ENCODE results near the gene PARD3B.

Gene PARD3B

GRCh38 chr2:205032093-205032551 lies 486.8 kb downstream of the PARD3B start:
- DNase-seq: no peak

GRCh38 chr2:205033431-205033830 lies 488.2 kb downstream of the PARD3B start:
- no peak for DNase-seq

GRCh38 chr2:205034034-205034433 lies 488.8 kb downstream of the PARD3B start:
- no peak for DNase-seq

GRCh38 chr2:205040323-205040722 lies 495.0 kb downstream of the PARD3B start:
- DNase-seq: no peak

- DNase-seq: no peak
Observed at GRCh38 chr2:205041472-205042130, 496.3 kb downstream of the PARD3B start.

GRCh38 chr2:205043285-205043684 lies 498.0 kb downstream of the PARD3B start:
- DNase-seq: no peak

GRCh38 chr2:205045706-205046105 lies 500.4 kb downstream of the PARD3B start:
- DNase-seq: no peak

- DNase-seq: no peak
Observed at GRCh38 chr2:205047273-205047839, 502.1 kb downstream of the PARD3B start.

GRCh38 chr2:205051417-205051816 lies 506.1 kb downstream of the PARD3B start:
- DNase-seq: no peak

GRCh38 chr2:205052781-205053180 lies 507.5 kb downstream of the PARD3B start:
- DNase-seq: no peak

- DNase-seq: no peak
Observed at GRCh38 chr2:205053827-205054410, 508.6 kb downstream of the PARD3B start.

GRCh38 chr2:205054789-205055188 lies 509.5 kb downstream of the PARD3B start:
- no peak for DNase-seq

- DNase-seq: no peak
Observed at GRCh38 chr2:205055251-205055650, 510.0 kb downstream of the PARD3B start.

- no peak for DNase-seq
Observed at GRCh38 chr2:205056151-205056561, 510.9 kb downstream of the PARD3B start.

- no peak for DNase-seq
Observed at GRCh38 chr2:205058409-205058808, 513.1 kb downstream of the PARD3B start.

- no peak for DNase-seq
Observed at GRCh38 chr2:205060269-205060668, 515.0 kb downstream of the PARD3B start.

- DNase-seq: no peak
Observed at GRCh38 chr2:205066081-205066480, 520.8 kb downstream of the PARD3B start.

- DNase-seq: no peak
Observed at GRCh38 chr2:205069928-205070327, 524.7 kb downstream of the PARD3B start.

- no peak for DNase-seq
Observed at GRCh38 chr2:205070889-205071288, 525.6 kb downstream of the PARD3B start.

- no peak for DNase-seq
Observed at GRCh38 chr2:205073433-205074020, 528.3 kb downstream of the PARD3B start.

GRCh38 chr2:205076405-205076804 lies 531.1 kb downstream of the PARD3B start:
- DNase-seq: no peak

- no peak for DNase-seq
Observed at GRCh38 chr2:205077159-205077558, 531.9 kb downstream of the PARD3B start.

GRCh38 chr2:205078762-205079161 lies 533.5 kb downstream of the PARD3B start:
- no peak for DNase-seq

GRCh38 chr2:205079173-205079572 lies 533.9 kb downstream of the PARD3B start:
- no peak for DNase-seq

All from NCI-H1694 treated with DMSO at 0.1 percent for 48 hours (cell line).